KOPT-K1 (cell line): ENCODE measurements around the gene SH2B3.
"Not testable (repeated sequence)": the region's sequence is repeated elsewhere in the genome, so short reads cannot be mapped to it uniquely, and the experiment has no call there.

Experiments used
- H3K27ac ChIP-seq: fragments of 200-600 bp; sonication (generic); 2 replicates; pipeline ENCODE4 v1.5.1; 2016; ENCODE audit warnings: antibody characterized with exemption, mild to moderate bottlenecking, low read depth, low read length; ENCODE audit not compliant: poor library complexity, severe bottlenecking
- H3K36me3 ChIP-seq: fragments of 200-600 bp; sonication (generic); 2 replicates; pipeline ENCODE4 v1.5.1; 2017; ENCODE audit warnings: antibody characterized with exemption, mild to moderate bottlenecking, low read length, moderate library complexity; ENCODE audit not compliant: insufficient read depth
- H3K9me3 ChIP-seq: fragments of 200-600 bp; sonication (generic); 2 replicates; pipeline ENCODE4 v1.5.1; 2017; ENCODE audit warnings: antibody characterized with exemption, low read length, mild to moderate bottlenecking; ENCODE audit not compliant: insufficient read depth, poor library complexity, severe bottlenecking

The SH2B3 gene

DNA sequence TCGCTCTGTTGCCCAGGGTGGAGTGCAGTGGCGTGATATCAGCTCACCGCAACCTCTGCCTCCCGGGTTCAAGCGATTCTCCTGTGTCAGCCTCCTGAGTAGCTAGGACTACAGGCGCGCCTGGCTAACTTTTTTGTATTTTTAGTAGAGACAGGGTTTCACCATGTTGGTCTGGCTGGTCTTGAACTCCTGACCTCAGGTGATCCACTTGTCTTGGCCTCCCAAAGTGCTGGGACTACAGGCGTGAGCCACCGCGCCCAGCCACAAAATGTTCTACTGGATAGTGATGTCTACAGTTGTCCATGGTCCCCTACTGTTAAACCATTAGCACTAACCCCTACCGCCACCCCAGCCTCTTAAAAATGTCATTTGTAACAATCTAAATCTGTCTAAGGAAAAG lies 54.4 kb downstream of the SH2B3 start:
- not testable (repeated sequence) for H3K9me3 ChIP-seq, H3K27ac ChIP-seq
- peaks cover 83% of the 10 kb centered on the region for H3K36me3 ChIP-seq

DNA sequence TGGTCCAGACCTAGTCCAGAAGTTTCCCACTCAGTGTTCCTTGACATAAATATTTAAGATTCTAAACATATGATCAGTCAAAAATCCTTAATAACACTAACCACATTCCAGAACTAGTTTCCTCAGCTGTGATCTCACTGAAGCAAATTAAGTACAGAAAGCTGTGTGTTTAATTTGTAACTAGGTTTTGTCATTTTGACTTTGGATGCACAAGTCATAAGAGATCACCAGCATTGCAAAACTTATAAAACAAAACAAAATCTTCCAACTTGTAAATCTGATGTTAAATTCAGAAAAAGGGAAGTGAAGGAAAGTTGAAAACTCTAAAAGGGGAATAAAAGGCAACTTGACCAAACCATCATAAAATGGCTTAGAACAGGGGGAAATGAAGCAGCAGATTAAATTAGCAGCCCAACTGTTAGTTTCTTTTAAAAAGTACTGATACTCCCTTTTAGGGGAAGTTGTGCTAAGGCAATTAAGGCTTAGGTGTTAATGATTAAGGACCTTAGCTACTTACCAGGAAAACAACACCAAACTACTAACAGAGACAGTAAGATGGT lies 56.6 kb downstream of the SH2B3 start:
- peaks cover 69% of the 10 kb centered on the region for H3K36me3 ChIP-seq
- H3K9me3 ChIP-seq = no peaks in the 10 kb centered on the region
- H3K27ac ChIP-seq = no peak overlapping the region

GRCh38 chr12:111467092-111467856 lies 61.6 kb downstream of the SH2B3 start:
- Histone ChIP-seq H3K9me3 (no peaks in the 10 kb centered on the region), H3K27ac (no peak overlapping the region), H3K36me3 (peaks cover 80% of the 10 kb centered on the region)

DNA sequence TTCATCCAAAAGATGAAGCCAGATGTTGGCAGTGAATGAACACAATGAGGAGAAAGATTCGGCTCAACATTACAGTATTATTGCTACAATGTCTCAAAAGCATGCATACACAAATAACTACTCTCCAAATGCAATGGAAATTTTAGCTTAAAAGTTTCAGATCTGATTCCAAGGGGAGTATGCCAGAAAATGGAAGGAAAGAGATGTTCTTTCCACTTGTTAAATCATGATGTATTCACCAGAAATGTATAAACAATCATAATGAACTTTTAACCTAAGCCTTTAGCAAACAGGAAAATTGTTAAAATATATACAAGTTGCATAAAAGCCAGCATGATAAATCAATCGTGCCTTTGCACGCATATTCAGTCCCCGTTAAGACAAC lies 62.1 kb downstream of the SH2B3 start:
- no peaks in the 10 kb centered on the region for H3K9me3 ChIP-seq
- H3K36me3 ChIP-seq = peaks cover 83% of the 10 kb centered on the region
- no peak overlapping the region for H3K27ac ChIP-seq

GRCh38 chr12:111469401-111469800 lies 63.7 kb downstream of the SH2B3 start:
- Histone ChIP-seq H3K9me3 (no peaks in the 10 kb centered on the region), H3K36me3 (peaks cover 86% of the 10 kb centered on the region), H3K27ac (no peak overlapping the region)

GRCh38 chr12:111471236-111471635 lies 65.5 kb downstream of the SH2B3 start:
- H3K9me3 ChIP-seq = no peaks in the 10 kb centered on the region
- H3K36me3 ChIP-seq = peaks cover 88% of the 10 kb centered on the region
- H3K27ac ChIP-seq = no peak overlapping the region

DNA sequence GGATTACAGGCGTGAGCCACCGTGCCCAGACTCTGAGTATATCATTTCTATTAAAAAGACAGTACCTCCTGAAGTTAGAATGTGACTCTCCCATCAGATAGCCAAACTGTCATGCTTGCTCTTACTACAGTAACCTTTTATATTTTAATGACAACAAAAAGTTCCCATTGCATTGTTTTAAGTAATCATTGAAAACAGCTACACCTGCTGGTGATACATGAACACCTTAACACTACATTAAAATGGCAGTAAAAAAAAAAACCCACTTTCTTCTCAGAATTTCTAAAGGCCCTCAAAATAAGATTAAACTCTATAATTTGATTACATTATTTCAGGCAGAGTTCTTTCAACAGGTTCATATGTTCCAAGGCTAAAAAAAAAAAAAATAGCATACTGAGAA lies 76.7 kb downstream of the SH2B3 start:
- Histone ChIP-seq H3K9me3 (no peaks in the 10 kb centered on the region), H3K36me3 (peaks cover 99% of the 10 kb centered on the region), H3K27ac (no peak overlapping the region)

GRCh38 chr12:111488271-111488670 lies 82.5 kb downstream of the SH2B3 start:
- Histone ChIP-seq H3K27ac (no peak overlapping the region), H3K9me3 (no peaks in the 10 kb centered on the region), H3K36me3 (peaks cover 99% of the 10 kb centered on the region)

- Histone ChIP-seq H3K36me3 (peaks cover 99% of the 10 kb centered on the region), H3K9me3 (no peaks in the 10 kb centered on the region), H3K27ac (no peak overlapping the region)
These were observed 83.1 kb downstream of the SH2B3 start for GRCh38 chr12:111488798-111489197.

GRCh38 chr12:111492979-111493378 lies 87.3 kb downstream of the SH2B3 start:
- peaks cover 96% of the 10 kb centered on the region for H3K36me3 ChIP-seq
- H3K9me3 ChIP-seq, H3K27ac ChIP-seq: not testable (repeated sequence)

DNA sequence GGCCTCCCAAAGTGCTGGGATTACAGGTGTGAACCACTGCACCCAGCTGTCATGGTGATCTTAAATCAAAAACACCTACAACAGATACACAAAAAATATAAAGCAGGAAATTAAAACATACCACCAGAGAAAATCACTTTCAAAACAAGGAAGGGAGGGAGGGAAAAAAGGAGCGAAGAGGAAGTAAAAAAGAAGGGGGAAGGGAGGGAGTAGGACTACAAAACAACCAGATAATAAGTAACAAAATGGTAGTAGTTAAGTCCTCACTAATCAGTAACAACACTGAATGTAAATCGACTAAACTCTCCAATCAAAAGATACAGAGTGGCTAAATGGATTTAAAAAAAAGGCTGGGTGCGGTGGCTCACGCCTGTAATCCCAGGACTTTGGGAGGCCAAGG lies 89.0 kb downstream of the SH2B3 start:
- Histone ChIP-seq H3K27ac (no peak overlapping the region), H3K9me3 (no peaks in the 10 kb centered on the region), H3K36me3 (peaks cover 92% of the 10 kb centered on the region)
